ENCODE data around the gene ANKRD13C.

ANKRD13C gene

DNA sequence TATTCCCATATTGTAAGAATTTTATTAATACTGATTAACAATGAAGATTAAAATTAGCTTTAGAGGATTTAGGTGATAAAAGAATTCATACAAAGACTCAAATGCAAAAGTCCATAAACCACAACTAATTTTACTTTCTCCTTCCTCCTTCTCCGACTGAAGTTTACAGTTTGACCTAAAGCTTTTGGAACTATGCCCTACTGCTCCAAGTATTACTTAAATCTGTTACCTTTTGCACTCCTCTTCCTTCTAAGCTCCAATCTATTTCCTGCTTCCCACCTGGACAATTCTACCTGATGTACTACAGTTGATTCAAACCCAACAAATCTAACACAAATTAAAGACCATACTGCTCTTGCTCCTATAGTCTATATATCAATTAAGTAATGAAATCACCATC lies 36.3 kb downstream of the ANKRD13C start:
- no peak overlapping the region for H2AFZ ChIP-seq (ENCODE audit: low read length)
- H3K4me3 ChIP-seq (ENCODE audit: low read length), result no peak overlapping the region
- no peaks in the 10 kb centered on the region for H3K9me2 ChIP-seq (replicated peaks; ENCODE audit: insufficient read depth, low read length)
- no peaks in the 10 kb centered on the region for H3F3A ChIP-seq (ENCODE audit: insufficient read depth, low read length)
- H4K20me1 ChIP-seq (ENCODE audit: insufficient read depth, low read length), result no peaks in the 10 kb centered on the region; the same call in 1 of the 2 replicates
- no peaks in the 10 kb centered on the region for H3K9me3 ChIP-seq (replicated peaks; ENCODE audit: insufficient read depth, low read length)
- H3K4me1 ChIP-seq (ENCODE audit: low read length), result no peaks in the 10 kb centered on the region
- H3K36me3 ChIP-seq (replicated peaks; ENCODE audit: insufficient read depth, low read length), result no peaks in the 10 kb centered on the region
- H3K27ac ChIP-seq (ENCODE audit: low read length), result no peak overlapping the region
- no peaks in the 10 kb centered on the region for H3K27me3 ChIP-seq (replicated peaks; ENCODE audit: insufficient read depth, low read length)
- peaks cover 57% of the 10 kb centered on the region for H3K79me2 ChIP-seq (ENCODE audit: low read length)
- no peak overlapping the region for H3K4me2 ChIP-seq (ENCODE audit: low read depth, low read length)
- H3K9ac ChIP-seq (ENCODE audit: low read length), result no peak overlapping the region
- no peak for TF ChIP-seq EZH2 (optimal IDR thresholded peaks at IDR 0.05; ENCODE audit: low read depth, low read length)
- TF ChIP-seq EZH2phosphoT487 (IDR thresholded peaks at IDR 0.05; ENCODE audit: low read length), result no peak
- TF ChIP-seq, protein P1, sequence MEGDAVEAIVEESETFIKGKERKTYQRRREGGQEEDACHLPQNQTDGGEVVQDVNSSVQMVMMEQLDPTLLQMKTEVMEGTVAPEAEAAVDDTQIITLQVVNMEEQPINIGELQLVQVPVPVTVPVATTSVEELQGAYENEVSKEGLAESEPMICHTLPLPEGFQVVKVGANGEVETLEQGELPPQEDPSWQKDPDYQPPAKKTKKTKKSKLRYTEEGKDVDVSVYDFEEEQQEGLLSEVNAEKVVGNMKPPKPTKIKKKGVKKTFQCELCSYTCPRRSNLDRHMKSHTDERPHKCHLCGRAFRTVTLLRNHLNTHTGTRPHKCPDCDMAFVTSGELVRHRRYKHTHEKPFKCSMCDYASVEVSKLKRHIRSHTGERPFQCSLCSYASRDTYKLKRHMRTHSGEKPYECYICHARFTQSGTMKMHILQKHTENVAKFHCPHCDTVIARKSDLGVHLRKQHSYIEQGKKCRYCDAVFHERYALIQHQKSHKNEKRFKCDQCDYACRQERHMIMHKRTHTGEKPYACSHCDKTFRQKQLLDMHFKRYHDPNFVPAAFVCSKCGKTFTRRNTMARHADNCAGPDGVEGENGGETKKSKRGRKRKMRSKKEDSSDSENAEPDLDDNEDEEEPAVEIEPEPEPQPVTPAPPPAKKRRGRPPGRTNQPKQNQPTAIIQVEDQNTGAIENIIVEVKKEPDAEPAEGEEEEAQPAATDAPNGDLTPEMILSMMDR (IDR thresholded peaks at IDR 0.05; ENCODE audit: low read length), result no peak
- DNase-seq, result no peak

DNA sequence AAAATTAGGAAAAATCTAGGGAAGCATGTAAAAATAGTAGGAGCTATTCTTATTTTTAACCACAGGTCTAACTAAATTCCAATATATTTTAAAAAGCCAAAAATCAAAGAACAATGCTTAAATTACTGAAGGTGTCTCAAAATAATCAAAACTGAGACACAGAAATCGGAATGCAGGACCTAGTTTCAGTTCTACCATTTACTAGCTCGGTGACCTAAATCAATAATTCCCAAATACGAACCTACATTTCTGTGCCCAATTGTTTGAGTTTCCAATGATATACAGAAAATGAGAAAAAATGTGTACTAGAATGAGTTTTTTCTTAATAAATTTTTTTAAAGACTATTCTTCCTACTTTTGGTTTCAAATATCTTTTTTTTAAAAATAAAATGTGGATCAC lies 37.4 kb downstream of the ANKRD13C start:
- H3K27me3 ChIP-seq (replicated peaks; ENCODE audit: insufficient read depth, low read length), result no peaks in the 10 kb centered on the region
- H3K4me3 ChIP-seq (ENCODE audit: low read length), result no peak overlapping the region
- H3F3A ChIP-seq (ENCODE audit: insufficient read depth, low read length), result no peaks in the 10 kb centered on the region
- no peaks in the 10 kb centered on the region for H3K9me2 ChIP-seq (replicated peaks; ENCODE audit: insufficient read depth, low read length)
- no peak for DNase-seq
- no peaks in the 10 kb centered on the region for H3K4me1 ChIP-seq (ENCODE audit: low read length)
- H3K36me3 ChIP-seq (replicated peaks; ENCODE audit: insufficient read depth, low read length), result no peaks in the 10 kb centered on the region
- H3K9me3 ChIP-seq (replicated peaks; ENCODE audit: insufficient read depth, low read length), result no peaks in the 10 kb centered on the region
- TF ChIP-seq EZH2 (optimal IDR thresholded peaks at IDR 0.05; ENCODE audit: low read depth, low read length), result no peak
- no peak for TF ChIP-seq EZH2phosphoT487 (IDR thresholded peaks at IDR 0.05; ENCODE audit: low read length)
- TF ChIP-seq, protein P1 (IDR thresholded peaks at IDR 0.05; ENCODE audit: low read length), result no peak
- H4K20me1 ChIP-seq (ENCODE audit: insufficient read depth, low read length), result no peaks in the 10 kb centered on the region; the same call in 1 of the 2 replicates
- H3K27ac ChIP-seq (ENCODE audit: low read length), result no peak overlapping the region
- no peak overlapping the region for H2AFZ ChIP-seq (ENCODE audit: low read length)
- H3K4me2 ChIP-seq (ENCODE audit: low read depth, low read length), result no peak overlapping the region
- H3K79me2 ChIP-seq (ENCODE audit: low read length), result peaks cover 50% of the 10 kb centered on the region
- H3K9ac ChIP-seq (ENCODE audit: low read length), result no peak overlapping the region

DNA sequence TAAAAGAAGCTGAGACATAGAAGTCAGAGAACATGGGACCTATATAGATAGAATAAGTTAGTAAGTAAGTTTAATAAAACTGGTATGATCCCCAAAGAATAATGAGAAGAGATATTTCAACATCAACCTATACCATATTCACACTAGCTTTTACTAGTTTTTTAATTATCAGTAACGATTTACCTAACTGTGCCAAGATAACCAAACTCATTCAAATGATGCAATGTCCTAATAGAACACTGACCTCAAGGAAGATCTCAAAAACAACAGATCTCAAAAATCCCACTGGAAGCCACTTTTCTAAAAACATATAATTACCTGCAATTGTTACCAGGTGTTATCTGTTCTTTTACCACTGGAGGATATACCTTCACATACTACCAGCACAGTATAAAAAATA lies 38.7 kb downstream of the ANKRD13C start:
- Histone ChIP-seq H3K9ac (ENCODE audit: low read length) (no peak overlapping the region), H4K20me1 (ENCODE audit: insufficient read depth, low read length) (no peaks in the 10 kb centered on the region; the same call in 1 of the 2 replicates), H3K79me2 (ENCODE audit: low read length) (peaks cover 41% of the 10 kb centered on the region), H3K9me2 (replicated peaks; ENCODE audit: insufficient read depth, low read length) (no peaks in the 10 kb centered on the region), H3K36me3 (replicated peaks; ENCODE audit: insufficient read depth, low read length) (no peaks in the 10 kb centered on the region), H3K4me1 (ENCODE audit: low read length) (no peaks in the 10 kb centered on the region), H3K4me3 (ENCODE audit: low read length) (no peak overlapping the region), H3K4me2 (ENCODE audit: low read depth, low read length) (no peak overlapping the region), H2AFZ (ENCODE audit: low read length) (no peak overlapping the region), H3F3A (ENCODE audit: insufficient read depth, low read length) (no peaks in the 10 kb centered on the region), H3K27ac (ENCODE audit: low read length) (no peak overlapping the region), H3K9me3 (replicated peaks; ENCODE audit: insufficient read depth, low read length) (no peaks in the 10 kb centered on the region), H3K27me3 (replicated peaks; ENCODE audit: insufficient read depth, low read length) (no peaks in the 10 kb centered on the region)
- TF ChIP-seq, protein P1 (IDR thresholded peaks at IDR 0.05; ENCODE audit: low read length), result no peak
- TF ChIP-seq EZH2phosphoT487 (IDR thresholded peaks at IDR 0.05; ENCODE audit: low read length) (no peak), EZH2 (optimal IDR thresholded peaks at IDR 0.05; ENCODE audit: low read depth, low read length) (no peak)
- no peak for DNase-seq

Measured in MM.1S (cell line).